HG02571 (cell line): ENCODE measurements around the gene VAMP5.
"Not testable (repeated sequence)": the region's sequence is repeated elsewhere in the genome, so short reads cannot be mapped to it uniquely, and the experiment has no call there.

Experiments
- ATAC-seq: cut with Tn5 transposase; IDR thresholded peaks from one replicate; pipeline ENCODE4 v1.9.1; 2021; ENCODE audit warnings: mild to moderate bottlenecking, moderate library complexity; ENCODE audit not compliant: unreplicated experiment

Gene VAMP5

DNA sequence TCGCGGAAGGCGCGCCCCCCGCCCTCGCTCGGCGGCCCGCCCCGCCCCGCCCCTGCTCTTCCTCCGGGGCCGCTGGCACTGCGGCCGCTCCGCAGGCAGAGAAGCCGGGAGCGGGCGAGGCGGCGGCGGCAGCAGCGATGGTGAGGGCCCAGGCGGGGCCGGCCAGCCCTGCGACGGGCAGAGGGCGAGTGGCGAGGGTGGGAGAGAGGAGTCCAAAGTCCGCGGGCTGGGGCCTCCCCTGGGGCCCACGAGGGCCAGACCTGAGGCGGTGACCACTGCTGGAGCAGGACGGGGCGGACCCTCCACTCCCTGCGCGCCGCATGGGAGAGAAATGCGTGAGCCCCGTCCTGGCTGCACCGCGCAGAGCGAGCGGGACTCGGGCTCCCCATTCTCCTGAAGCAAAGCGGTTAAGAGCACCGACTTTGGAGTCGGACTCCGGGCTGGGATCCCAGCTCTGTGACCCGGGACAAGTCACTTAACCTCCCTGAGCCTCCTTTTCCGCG lies at the start of gene VAMP5:
VAMP5 (plus strand) TSS at position 78 of the 503 bp plus-strand sequence; CDS start at position 138, 60 bp downstream.
- ATAC-seq = peak; percentile 21

GRCh38 chr2:85534881-85535280 lies 49.4 kb upstream of the VAMP5 start:
- ATAC-seq = no peak

DNA sequence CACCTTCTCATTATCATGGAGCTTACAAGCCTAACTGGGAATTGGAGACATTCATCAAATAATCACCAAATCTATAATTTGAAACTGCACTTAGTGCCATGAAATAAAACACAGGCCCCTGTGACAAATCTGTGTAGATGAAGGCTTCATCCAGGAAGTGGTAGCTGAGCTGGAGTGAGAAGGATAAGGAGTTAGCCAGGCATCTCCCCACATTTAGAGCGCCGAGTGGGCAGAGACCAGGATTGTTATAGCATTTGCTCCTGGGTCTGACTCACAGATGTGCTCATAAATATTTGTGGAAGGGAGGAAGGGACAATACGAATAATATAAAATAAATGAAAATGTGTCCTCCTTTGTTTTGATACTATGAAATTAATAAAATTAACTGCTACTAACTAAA lies 47.8 kb upstream of the VAMP5 start:
- no peak for ATAC-seq

DNA sequence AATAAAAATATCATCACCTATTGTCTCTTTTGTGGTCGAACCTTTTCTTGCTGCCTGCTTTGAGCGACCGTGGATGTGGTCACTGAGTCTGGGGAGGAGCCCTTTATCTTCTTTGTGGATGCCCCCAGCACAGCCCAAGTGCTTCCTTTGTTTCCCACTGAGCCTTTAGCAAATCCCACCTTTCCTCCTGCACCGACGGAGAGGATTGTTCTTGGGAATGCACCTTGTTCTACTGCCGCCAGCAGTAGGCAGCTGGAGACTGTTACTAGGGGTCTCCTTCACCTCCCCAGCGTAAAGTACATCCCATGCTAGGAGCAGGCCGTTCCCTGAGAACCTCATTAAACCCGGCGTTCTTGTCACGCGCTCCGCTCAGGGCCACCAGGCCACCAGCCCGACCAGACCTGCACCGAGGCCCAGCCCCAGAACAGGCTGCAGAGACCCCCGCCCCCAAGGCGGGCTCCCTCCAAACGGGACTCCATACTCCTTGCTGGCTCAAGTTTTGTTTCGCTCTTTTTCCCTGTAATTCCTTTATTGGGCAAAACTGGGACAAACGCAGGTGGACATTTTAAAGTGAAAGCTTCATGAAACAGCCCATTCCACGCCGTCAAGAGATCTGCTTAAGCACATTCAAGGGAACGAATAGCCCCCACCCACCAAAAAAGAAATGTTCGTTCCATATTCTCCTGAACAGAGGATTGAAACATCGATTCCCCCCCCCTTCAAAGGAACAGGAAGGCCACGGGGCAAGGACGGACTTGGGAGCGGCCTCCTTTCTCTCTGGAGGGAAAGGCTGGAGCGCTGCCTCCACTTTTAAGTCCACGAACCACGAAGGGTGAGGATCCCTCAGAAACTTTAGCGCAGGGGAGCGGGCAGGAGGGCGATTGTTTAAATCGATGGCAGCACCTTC lies 46.4 kb upstream of the VAMP5 start:
- no peak for ATAC-seq

DNA sequence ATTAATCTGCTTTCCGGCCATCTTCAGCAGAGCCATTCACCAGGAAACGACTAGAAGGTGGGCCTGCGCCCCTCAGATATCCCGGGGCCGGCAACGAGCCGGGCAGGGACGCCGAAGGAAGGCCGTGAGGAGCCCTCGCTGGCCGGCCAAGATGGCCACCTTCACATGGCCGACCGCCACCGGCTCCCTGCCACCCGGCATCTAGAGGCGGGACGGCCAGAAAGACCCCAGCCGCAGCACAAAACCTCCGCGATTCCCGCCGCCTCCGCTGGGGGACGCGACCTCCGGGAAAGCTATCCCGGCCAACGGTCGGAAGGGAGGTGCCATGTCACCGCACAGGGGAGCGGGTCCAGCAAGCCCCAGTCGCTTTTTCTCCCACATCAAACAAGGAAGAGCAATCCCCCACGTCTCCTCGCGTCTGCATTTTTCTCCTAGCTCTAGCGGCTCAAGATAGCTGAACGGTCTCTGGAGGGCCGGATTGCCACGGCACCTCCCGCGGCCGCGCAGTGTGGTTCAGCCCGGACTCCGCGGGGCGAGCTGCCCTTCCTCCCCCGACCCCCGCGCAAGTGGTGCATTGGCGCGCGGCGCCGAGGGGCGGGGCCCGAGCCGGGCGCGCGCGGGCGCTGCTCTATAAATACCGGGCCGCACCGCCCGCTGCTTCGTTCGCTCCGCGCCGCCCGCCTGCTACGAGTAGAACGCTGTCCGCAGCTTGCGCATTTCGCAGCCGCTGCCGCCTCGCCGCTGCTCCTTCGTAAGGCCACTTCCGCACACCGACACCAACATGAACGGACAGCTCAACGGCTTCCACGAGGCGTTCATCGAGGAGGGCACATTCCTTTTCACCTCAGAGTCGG lies 45.5 kb upstream of the VAMP5 start, which contains the start of gene MAT2A:
MAT2A (plus strand) TSS at position 662 of the 854 bp plus-strand sequence; CDS start at position 782, 120 bp downstream.
- ATAC-seq = peak; percentile 62

DNA sequence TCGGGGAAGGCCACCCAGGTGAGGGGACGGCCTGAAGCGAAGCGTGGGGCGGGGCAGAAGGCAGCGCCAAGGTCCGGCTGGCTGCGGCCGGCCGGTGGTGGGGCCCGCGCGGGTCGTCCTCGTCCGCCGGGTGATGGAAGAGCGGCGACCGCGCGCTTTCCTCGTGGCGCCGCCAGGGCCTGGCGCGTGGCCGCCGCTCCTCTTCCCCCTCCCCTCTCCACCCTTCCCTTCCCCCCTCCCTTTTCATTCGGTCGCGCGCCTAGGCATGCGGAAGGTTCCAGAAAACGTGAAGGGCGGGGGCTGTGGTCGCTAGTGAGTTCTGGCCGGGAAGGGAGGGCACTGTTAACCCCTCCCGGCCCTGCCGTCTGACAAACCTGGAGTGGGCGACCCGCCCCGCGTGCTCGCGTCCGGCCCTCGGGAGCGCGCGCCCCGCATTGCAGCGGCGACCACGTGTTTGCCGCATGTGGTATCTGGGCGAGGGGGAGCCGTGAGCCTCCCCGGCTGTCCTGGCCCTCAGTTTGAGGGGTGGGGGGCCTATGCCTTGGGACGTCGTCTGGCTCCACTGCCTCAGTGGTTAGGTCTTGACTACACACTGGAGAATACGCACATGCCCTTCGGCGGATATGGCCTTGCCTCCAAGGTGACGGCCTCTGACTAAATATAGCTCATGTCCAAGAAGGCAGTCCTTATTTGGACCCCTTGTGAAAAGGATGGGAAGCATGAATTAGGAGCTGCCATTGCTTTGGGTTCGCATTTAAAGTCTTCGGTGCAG lies 44.7 kb upstream of the VAMP5 start:
- peak; percentile 30 for ATAC-seq

DNA sequence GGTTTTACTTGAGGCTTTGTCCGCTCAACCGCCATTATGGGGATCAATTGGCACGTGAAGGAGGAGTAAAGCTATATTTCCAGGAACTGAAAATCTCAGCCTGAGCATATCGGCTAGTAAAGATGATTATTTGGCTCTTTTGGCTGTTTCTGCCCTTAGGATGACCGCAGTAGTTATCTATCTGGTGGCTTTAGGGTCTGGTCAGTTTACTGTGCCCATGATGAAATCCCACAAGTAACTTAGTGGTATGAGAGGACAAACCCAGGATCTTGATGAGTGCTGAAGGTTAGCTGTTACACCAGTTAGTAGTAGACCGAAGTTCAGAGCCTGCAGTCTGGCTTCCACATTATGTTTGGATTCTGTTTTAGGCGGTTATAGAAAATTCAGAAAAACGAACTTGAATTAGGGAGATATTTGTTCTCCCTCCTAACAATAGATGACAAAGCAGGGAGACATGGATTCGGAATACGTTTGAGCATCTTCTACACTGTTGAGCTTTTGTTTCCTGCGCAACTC lies 44.0 kb upstream of the VAMP5 start:
- no peak for ATAC-seq

GRCh38 chr2:85541262-85541661 lies 43.0 kb upstream of the VAMP5 start:
- no peak for ATAC-seq

DNA sequence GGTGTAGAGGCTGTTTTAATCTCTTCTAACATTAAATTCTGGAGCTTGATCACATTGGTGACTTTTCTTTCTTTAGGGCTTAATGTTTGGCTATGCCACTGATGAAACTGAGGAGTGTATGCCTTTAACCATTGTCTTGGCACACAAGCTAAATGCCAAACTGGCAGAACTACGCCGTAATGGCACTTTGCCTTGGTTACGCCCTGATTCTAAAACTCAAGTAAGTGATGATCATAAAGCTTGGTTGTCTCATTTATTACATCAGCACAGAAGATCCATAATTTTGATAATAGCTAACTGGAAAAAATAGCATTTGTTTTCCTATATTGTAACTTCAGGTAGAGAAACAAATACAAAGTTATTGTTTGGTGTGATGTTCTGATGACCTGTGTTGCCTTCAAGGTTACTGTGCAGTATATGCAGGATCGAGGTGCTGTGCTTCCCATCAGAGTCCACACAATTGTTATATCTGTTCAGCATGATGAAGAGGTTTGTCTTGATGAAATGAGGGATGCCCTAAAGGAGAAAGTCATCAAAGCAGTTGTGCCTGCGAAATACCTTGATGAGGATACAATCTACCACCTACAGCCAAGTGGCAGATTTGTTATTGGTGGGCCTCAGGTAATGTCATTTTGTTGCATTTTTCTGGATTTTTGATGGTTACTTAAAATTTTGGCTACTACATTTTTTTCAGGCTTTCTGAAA lies 42.3 kb upstream of the VAMP5 start:
- no peak for ATAC-seq

- ATAC-seq = no peak
Observed at GRCh38 chr2:85542777-85543176, 41.5 kb upstream of the VAMP5 start.

DNA sequence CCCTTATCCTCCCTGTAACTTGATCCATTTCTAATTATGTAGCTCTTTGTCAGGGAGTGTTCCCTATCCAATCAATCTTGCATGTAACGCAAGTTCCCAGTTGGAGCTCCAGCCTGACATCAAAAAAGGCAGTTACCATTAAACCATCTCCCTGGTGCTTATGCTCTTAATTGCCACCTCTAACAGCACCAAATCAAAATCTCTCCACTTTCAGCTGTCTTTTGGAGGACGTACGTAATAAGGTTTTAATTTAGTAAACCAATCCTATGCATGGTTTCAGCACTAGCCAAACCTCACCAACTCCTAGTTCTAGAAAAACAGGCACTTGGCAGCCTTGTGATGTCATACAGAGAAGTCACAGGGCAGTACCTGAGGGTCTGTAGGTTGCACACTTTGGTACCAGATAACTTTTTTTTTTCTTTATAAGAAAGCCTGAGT lies 40.0 kb upstream of the VAMP5 start:
- ATAC-seq = not testable (repeated sequence)

- not testable (repeated sequence) for ATAC-seq
Observed at GRCh38 chr2:85544915-85545779, 39.1 kb upstream of the VAMP5 start.

GRCh38 chr2:85545780-85546240 lies 38.4 kb upstream of the VAMP5 start:
- ATAC-seq = no peak

DNA sequence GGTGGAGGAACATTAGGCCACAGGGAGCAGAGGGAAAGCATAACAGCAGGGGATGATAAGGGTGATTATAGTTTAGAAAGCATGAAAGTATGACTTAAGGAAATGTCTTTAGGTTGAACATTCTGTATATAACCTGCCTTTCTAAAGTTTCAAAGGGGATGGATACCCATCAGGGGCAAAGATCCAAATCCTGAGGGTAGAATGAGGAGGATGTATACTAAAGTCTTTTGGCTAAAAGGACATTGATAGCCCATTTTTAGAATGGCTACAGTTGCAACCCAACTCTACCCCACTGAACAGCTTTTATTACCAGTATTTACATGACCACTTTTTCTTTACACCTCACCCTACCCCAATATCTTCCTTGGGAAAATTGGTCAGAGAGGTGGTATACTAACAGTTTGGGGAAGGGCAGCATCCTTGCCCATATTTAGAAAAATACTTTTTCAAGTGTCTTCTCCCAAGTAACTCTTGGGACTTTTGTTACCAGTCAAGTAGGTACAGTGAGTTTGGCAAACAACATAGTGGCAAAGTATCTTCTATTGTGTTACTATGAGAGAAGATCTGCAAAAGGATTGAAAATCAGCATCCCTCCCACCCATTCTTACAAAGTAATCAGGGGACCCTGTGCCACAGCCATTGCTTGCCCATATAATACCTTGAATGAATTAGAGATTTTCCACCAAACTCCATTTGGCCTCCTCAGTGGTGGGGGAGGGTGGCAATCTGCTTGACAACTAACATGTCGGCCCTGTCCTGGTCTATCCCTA lies 37.0 kb upstream of the VAMP5 start:
- ATAC-seq = no peak

- no peak for ATAC-seq
Observed at GRCh38 chr2:85547859-85548607, 36.2 kb upstream of the VAMP5 start.

GRCh38 chr2:85548608-85548900 lies 35.7 kb upstream of the VAMP5 start:
- no peak for ATAC-seq

DNA sequence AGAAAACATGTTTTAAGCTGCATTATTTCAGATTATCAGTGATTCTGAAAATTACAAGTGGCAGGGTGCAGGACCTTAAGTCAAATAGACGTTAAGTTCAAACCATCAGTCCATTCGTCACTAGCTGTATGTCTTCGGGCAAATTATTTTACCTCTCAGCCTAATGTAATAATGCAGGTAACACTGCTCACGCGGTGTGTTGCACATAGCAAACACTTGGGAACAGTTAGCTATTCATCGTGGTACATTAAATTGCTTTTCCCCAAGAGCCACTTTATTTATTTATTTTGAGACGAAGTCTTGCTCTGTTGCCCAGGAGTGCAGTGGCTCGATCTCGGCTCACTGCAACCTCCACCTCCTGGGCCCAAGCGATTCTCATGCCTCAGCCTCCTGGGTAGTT lies 35.1 kb upstream of the VAMP5 start:
- ATAC-seq = no peak
